ENCODE results near the gene KLF7.

KLF7 gene

GRCh38 chr2:207088276-207088675, 77.5 kb downstream of the KLF7 start:
- peak; percentile 86 for DNase-seq

- no peak for DNase-seq
Measured at GRCh38 chr2:207087046-207087902, 78.5 kb downstream of the KLF7 start.

DNA sequence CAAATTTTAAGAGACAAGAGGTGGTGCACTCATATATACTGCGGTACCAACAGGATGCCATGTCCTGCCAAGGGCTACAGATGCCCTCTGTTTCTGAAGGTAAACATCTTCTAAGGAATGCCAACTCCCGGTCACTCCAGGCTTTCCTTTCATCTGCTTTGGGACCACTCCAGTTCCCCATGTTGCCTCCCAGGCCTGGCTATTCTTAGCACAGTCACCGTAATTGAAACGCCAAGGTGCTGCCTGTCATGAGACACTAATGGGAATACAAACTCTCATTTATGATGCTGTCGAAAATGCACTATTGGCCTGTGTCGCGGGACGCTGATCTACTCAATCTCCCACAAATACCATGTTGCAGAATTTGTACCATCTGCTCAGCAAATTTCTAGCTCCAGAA, 79.6 kb downstream of the KLF7 start:
- no peak for DNase-seq

GRCh38 chr2:207085110-207085509, 80.6 kb downstream of the KLF7 start:
- DNase-seq = no peak

DNA sequence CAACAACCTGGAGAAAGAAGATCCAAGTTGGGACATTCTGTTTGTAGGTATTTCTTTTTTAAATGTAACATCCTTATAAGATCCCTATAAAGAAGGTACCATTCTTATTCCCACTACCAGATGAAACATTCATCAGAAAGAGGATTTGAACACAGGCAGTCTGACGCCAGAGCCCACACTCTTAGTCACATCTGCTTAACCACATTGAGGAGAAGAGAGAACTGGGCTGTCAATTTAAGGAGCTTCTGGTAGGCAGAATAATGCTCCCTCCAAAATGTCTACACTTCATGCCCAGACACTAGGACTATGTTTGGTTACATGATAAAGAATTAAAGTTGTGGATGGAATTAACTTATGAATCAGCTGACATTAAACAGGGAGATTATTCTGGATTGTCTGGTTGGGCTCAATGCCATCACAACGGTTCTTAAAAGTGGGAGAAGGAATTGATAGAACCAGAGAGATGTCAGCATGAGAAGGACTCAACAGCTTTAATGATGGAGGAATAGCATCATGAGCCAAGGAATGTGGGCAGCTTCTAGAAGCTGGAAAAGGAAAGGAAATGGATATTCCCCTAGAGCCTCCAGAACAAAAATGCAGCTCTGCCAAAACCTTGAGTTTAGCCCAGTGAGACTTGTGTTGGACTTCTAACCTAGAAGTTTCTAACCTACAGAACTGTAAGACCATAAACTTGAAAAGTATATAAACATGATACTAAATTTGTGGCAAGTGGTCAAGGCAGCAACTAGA, 82.2 kb downstream of the KLF7 start:
- DNase-seq = no peak

- no peak for DNase-seq
Measured at GRCh38 chr2:207082619-207083018, 83.1 kb downstream of the KLF7 start.

DNA sequence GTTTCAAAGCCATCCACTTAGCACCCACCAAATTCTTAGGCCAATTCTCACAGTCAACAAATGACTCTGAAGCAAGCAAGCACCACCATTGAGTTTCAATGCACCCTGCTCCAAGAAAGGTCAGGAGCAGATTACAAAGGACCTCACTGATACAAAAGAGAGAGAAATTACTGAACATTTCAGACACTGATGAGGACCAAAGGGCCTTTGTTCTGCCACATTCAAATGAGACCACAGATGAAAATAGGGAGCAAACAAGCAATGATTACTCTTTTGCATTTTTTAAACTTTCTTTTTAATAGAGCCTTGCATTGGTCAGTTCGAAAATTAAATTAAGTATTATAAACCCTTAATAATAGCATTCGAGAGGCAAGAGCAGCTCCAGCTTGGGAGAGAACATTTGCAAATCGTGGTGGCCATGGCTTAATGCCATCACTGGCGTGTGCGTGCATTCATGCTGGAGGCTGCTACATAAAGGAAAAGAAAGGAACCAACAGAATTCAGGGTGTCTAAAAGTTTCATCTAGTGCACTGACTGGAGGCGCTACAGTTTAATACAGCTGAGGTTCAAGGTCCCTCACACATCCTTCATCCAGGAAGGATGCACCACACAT, 87.5 kb downstream of the KLF7 start:
- no peak for DNase-seq

- DNase-seq = no peak
Measured at GRCh38 chr2:207077266-207077665, 88.5 kb downstream of the KLF7 start.

GRCh38 chr2:207075456-207075855, 90.3 kb downstream of the KLF7 start:
- DNase-seq = no peak

DNA sequence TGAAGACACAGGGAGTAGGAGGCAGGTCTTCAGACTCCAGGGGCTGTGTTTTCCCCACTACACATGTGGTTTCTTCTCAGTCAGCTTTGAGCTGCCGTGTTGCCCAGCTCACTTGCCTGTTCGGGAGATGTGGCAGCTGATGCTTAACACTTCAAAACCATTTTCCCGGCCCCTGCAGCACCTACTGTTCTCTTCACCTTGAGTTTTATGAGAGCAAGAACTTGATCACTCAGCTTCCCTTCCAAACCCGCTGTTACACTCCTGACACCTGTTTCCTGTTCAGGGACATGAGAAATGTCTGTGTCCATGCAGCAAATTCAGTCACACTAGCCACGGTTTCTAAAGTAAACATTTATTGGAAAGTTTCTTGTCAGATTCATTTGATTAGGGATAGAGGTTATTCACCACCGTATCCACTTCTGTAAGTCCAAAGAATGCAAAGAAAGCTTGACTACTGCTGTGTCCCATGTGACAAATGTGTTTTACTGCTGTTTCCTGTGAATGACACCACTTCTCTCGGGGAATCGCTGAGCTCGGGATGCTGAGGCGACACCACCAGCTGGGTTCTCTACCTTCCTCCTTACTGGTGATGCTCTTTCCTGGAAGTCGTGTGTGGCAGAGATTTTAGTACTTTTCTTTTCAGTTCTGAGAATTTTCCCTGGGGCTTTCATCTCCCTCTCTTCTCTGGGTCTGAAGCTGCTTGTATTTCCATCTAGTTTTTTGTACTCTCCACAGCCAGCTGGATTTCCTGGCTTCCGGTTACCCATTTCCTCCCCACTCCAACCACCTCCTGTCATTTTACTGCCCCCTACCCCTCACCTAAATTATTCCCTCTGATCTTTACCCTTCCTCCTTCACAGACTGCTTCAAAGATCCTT, 91.7 kb downstream of the KLF7 start:
- DNase-seq = peak; percentile 16

- no peak for DNase-seq
Measured at GRCh38 chr2:207073412-207073800, 92.3 kb downstream of the KLF7 start.

DNA sequence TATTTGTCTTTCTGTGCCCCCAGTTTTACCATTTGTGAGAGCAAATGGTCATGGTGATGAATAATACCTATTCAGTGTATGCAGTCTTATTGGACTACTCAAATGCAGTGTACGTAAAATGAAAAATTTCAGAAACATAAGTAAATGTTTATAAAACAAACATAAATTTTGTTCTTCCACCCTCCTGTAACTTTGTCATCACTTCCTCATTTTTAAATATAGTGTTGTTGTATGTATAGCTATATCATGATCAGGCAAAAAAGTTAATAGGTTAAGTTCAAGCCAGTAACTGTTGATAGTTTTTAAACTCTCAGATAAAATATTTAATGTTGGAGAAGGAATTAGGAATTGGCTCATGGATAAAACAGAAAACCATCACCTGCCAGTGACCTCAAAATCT, 93.2 kb downstream of the KLF7 start:
- DNase-seq = no peak

GRCh38 chr2:207071820-207072219, 93.9 kb downstream of the KLF7 start:
- DNase-seq = no peak

- DNase-seq = no peak
Measured at GRCh38 chr2:207067473-207067872, 98.3 kb downstream of the KLF7 start.

DNA sequence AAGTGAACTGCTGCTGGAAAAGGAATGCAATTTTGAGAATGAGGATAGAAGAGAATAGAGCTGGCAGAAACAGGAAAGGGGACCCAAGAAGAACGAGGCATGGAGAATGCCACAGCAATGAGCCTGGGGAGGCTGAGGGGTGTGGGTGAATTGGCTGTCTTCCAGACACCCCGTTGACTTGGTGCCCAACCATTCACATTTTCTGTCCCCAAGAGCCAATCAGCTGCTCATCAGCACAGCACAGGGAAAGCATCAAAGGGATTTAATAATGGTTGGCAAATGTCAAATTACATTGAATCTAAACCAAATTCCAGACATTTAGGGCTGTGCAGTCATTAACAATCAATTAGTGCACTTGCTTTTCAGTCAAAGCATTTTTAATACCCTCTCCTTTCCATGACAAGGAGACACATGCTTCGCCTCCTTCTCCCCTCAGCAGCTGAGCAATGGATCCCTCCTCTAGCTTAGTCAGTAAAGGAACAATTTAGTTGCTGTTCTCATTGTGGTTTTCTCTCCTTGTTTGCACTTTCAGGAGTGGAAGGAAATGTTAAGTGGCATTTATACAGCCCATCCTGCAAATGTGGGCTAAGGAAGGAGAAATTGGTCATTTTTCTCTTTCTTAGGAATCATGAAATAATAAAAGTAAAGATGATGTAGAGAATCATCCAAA, 98.8 kb downstream of the KLF7 start:
- no peak for DNase-seq

DNA sequence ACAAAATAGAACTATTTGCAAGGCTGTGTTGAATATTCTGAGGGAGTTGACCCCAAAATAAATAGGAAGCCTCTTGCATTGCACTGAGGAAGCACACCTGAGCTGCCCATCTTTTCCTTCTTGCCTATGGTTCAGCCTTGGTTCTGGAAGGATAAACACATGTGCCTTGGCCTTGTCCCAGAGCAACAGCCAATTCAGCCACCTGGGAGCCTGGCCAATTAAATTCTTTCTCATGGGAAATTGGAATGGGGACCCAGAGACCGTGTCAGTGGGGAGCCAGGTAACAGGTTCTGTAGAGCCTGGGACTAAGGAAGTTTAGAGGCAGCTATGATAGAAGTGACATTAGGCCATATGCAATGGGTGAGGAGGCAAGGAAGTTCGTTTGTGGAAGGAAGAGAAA, 99.6 kb downstream of the KLF7 start:
- DNase-seq = no peak

DNA sequence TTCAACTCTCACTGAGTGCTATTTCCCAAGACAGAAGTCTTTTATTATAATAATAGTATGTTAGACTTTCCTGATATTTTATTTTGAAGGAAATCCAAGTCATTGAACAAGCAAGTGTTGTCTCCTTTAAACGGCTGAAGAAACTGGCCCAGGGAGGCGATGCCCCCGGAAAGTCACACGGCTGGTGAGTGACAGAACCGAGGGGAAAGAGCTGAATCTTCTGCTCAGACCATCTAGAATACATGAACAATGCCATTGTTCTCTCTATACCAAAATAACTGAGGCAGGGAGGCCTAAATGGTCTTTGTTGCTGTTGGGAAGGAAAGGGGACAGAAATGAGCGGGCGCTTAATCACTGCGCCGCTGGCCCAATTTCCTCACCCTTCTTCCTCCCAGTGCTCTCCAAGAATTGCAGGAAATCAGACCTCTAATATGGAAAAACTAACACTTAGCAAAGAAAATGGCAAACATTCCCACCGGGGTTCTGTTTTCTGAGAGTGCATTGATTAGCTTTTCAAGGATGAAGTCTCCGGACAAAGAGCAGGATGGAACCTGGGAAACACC, 101.5 kb downstream of the KLF7 start:
- DNase-seq = no peak

DNA sequence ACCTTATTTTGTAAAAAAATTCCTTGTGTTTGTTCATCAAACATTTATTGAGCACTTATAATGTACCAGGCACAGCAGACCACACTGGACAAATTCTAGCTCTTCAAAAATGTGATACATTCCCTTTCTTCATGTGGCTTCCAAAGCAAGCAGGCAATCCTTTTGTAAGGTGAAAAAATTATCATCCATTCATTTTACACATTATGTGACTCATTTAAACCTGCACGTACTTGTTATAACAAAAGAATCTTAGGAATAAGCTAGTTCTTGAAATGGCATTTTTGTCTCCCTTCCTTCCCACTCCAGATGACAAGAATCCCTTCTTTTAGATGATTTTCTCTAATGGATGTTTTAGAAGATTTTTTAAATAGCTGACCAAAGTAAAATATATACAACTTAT, 104.6 kb downstream of the KLF7 start:
- DNase-seq = no peak

DNA sequence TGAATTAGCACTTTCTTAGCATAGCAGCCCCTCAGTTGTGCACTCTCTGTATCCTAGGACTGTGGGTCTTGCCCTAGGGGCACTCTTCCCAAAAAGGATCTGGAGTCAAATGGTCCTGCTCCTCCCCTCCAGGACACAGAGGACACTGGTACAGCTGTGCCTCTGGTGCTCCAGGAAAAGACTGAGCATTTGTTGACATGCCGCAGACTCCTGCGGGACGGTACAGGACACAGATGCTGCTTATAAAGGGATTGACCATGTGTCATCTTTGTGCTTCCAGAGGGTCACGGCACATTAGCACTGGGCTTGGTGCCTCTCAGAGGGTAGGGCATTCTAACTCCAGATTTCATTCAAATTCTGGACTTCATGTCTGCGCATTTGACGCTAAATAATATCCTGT, 110.5 kb downstream of the KLF7 start:
- no peak for DNase-seq

DNA sequence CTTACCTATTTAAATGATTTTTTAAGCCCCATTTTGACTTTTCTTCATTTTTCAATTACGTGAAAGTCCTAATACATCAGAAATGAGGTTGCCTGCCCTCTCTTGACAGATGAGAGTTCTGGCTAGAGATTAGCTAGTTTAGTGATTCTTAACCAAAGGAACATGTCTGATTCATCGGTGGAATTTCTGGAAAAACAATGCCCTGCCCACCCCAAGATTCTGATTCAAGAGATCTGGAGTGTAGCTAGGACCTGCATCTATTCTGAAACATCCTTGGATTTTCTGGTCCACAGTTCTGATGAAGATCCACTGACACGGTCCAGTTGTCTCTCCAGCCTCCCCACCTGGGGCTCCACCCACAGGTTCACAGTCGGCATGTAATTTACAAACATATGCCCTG, 111.2 kb downstream of the KLF7 start:
- no peak for DNase-seq

GRCh38 chr2:207051385-207051965, 114.3 kb downstream of the KLF7 start:
- DNase-seq = no peak

DNA sequence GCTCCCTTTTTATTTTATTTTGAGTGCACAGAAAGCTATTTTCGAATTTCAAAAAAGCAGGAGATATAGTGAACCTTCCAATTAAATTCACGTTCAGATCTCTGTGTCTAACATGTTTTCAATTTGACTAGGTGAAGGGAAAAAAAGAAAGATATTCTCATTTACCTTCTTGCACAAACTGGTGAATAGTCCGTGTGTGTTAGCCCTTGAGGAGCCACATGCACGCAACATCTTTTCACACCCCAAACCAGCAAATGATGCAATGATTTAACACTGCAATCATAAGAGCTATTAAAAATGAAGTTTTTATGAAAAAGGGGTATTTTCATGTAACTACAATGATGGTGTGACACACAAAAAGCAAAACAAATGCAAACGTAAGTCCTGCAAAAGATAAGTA, 116.6 kb downstream of the KLF7 start:
- no peak for DNase-seq

Measured in NCI-H510A (cell line).